Measurements from ENCODE around the gene MAML3. TPM values are rescaled to one million over a fixed set of nuclear protein-coding genes. Genes with fewer than 3 reads are reported as not detected.

Gene MAML3
- total RNA-seq, 4 donors from 2014 or later: 16.1 to 40.0 (median 18.1) TPM

DNA sequence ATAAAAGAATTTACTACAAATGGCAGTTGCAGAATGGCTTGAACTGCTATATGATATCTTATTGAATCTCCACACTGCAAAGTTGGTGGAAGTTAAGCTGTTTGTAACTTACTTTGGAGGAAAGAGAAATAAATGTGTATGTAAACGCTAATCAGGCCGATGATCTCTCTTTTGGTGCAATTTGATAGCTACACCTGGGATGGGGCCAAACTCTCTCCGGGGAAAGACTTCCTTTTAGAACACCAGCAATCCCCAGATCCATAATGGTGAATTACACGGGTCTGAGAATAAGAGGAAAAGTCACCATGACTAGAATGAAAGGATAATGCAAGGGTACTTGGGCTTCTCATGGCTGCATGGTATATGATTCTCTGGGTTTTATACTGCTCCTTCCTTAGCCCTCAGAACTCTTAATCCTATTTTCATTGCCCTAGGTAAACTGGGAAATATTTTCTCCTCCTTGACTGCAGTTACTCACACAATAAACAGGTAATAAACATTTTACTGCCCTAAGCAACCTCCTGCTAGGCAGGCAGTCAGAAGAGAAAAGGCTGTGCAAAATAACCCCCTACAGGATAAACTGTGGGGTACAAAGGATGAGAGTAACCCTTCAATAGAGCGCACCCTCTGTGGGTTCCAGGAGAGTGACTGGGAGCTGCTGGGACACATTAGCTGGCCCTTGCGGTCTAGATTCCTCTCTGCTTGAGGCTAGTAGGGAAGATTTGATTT lies 379.1 kb downstream of the MAML3 start:
- Histone ChIP-seq H3K9me3 (no peaks in the 10 kb centered on the region), H3K4me3 (no peak overlapping the region), H3K27ac (peak overlapping the region in 3 of 4 donors; percentile 15 to 64 (median 40)), H3K27me3 (no peaks in the 10 kb centered on the region), H3K4me1 (peaks cover 0 to 27% (median 4%) of the 10 kb centered on the region in 4 donors), H3K36me3 (no peaks in the 10 kb centered on the region)
- in situ Hi-C loops (cut with MboI; ENCODE audit: low pct_ligation_motif_present in 1 of 4, low pct_unique_long_range_greater_than_20kb in 1 of 4, low sequenced_read_pairs in 3 of 4) (no loop called here), intact Hi-C loops (cut with DNase I; ENCODE audit: low total_unique reads) (no loop called here)
- no peak for TF ChIP-seq POLR2AphosphoS5 (IDR thresholded peaks at IDR 0.05)
- TF ChIP-seq CTCF (IDR thresholded peaks at IDR 0.05): no peak
- TF ChIP-seq POLR2A (IDR thresholded peaks at IDR 0.05): no peak
- no peak for TF ChIP-seq EP300 (IDR thresholded peaks at IDR 0.05; ENCODE audit: low read depth)
- DNase-seq: no peak
- 36 to 49% methylated on average over 6 of the region's 6 CpGs for WGBS, 2 donors (ENCODE audit: low coverage in 1 of 2)

- TF ChIP-seq CTCF (IDR thresholded peaks at IDR 0.05): no peak
- intact Hi-C loops (cut with DNase I; ENCODE audit: low total_unique reads) (no loop called here), in situ Hi-C loops (cut with MboI; ENCODE audit: low pct_ligation_motif_present in 1 of 4, low pct_unique_long_range_greater_than_20kb in 1 of 4, low sequenced_read_pairs in 3 of 4) (no loop called here)
- no peak for DNase-seq
- no peaks in the 10 kb centered on the region for H3K36me3 ChIP-seq
- no peak overlapping the region for H3K27ac ChIP-seq
- H3K27me3 ChIP-seq: no peaks in the 10 kb centered on the region
- H3K9me3 ChIP-seq: no peaks in the 10 kb centered on the region
- 77 to 88% methylated on average over 2 to 6 of the region's 6 CpGs for WGBS, 2 donors (ENCODE audit: low coverage in 1 of 2)
- H3K4me1 ChIP-seq: peaks cover 0 to 27% (median 4%) of the 10 kb centered on the region in 4 donors
- no peak overlapping the region for H3K4me3 ChIP-seq
These were observed 380.2 kb downstream of the MAML3 start for GRCh38 chr4:139773560-139774318.

- DNase-seq: no peak
- no peaks in the 10 kb centered on the region for H3K9me3 ChIP-seq
- TF ChIP-seq POLR2A (IDR thresholded peaks at IDR 0.05) (no peak), CTCF (IDR thresholded peaks at IDR 0.05) (no peak), EP300 (IDR thresholded peaks at IDR 0.05; ENCODE audit: low read depth) (no peak), POLR2AphosphoS5 (IDR thresholded peaks at IDR 0.05) (no peak)
- H3K4me1 ChIP-seq: peaks cover 0 to 17% (median 4%) of the 10 kb centered on the region in 4 donors
- no peak overlapping the region for H3K27ac ChIP-seq
- no peaks in the 10 kb centered on the region for H3K36me3 ChIP-seq
- whole genome bisulfite sequencing, 2 donors (ENCODE audit: low coverage in 1 of 2): 79 to 83% methylated on average over 2 to 4 of the region's 4 CpGs
- H3K4me3 ChIP-seq: no peak overlapping the region
- intact Hi-C loops (cut with DNase I; ENCODE audit: low total_unique reads): no loop called here
- in situ Hi-C loops (cut with MboI; ENCODE audit: low pct_ligation_motif_present in 1 of 4, low pct_unique_long_range_greater_than_20kb in 1 of 4, low sequenced_read_pairs in 3 of 4): no loop called here
- no peaks in the 10 kb centered on the region for H3K27me3 ChIP-seq
These were observed 383.6 kb downstream of the MAML3 start for GRCh38 chr4:139770361-139770760.

GRCh38 chr4:139769364-139769763 lies 384.6 kb downstream of the MAML3 start:
- H3K36me3 ChIP-seq: no peaks in the 10 kb centered on the region
- H3K27me3 ChIP-seq: no peaks in the 10 kb centered on the region
- no peak overlapping the region for H3K27ac ChIP-seq
- no peak overlapping the region for H3K4me3 ChIP-seq
- WGBS, 2 donors (ENCODE audit: low coverage in 1 of 2): 53 to 55% methylated on average over 4 of the region's 4 CpGs
- no peaks in the 10 kb centered on the region for H3K9me3 ChIP-seq
- TF ChIP-seq EP300 (IDR thresholded peaks at IDR 0.05; ENCODE audit: low read depth) (no peak), POLR2AphosphoS5 (IDR thresholded peaks at IDR 0.05) (no peak), POLR2A (IDR thresholded peaks at IDR 0.05) (no peak)
- in situ Hi-C loops (cut with MboI; ENCODE audit: low pct_ligation_motif_present in 1 of 4, low pct_unique_long_range_greater_than_20kb in 1 of 4, low sequenced_read_pairs in 3 of 4) (no loop called here), intact Hi-C loops (cut with DNase I; ENCODE audit: low total_unique reads) (no loop called here)
- peaks cover 0 to 12% (median 2%) of the 10 kb centered on the region in 4 donors for H3K4me1 ChIP-seq
- no peak for DNase-seq

All from transverse colon (tissue), 4 donors.